ENCODE data around the gene TMEM217.
A peak's percentile ranks its signal among the peaks of the same experiment; 100 is the strongest.

Gene TMEM217

GRCh38 chr6:37243131-37243815 is 14.7 kb downstream of the TMEM217 start:
- no peak for DNase-seq

GRCh38 chr6:37242429-37243052 is 15.4 kb downstream of the TMEM217 start:
- no peak for DNase-seq

GRCh38 chr6:37241775-37242428 is 16.0 kb downstream of the TMEM217 start:
- DNase-seq: no peak

- no peak for DNase-seq
Measured at GRCh38 chr6:37241131-37241530, 16.8 kb downstream of the TMEM217 start.

- DNase-seq: peak; percentile 71 to 81
Measured at GRCh38 chr6:37239950-37240713, 17.8 kb downstream of the TMEM217 start.

GRCh38 chr6:37239526-37239925 is 18.4 kb downstream of the TMEM217 start:
- no peak for DNase-seq

- DNase-seq: no peak
Measured at GRCh38 chr6:37238381-37238780, 19.6 kb downstream of the TMEM217 start.

GRCh38 chr6:37237789-37238188 is 20.2 kb downstream of the TMEM217 start:
- DNase-seq: no peak

- DNase-seq: no peak
Measured at GRCh38 chr6:37236921-37237320, 21.0 kb downstream of the TMEM217 start.

GRCh38 chr6:37233541-37233940 is 24.4 kb downstream of the TMEM217 start:
- no peak for DNase-seq

GRCh38 chr6:37232430-37233017 is 25.4 kb downstream of the TMEM217 start:
- DNase-seq: no peak

- DNase-seq: no peak
Measured at GRCh38 chr6:37230104-37230503, 27.8 kb downstream of the TMEM217 start.

- no peak for DNase-seq
Measured at GRCh38 chr6:37225350-37226169, 32.4 kb downstream of the TMEM217 start.

- no peak for DNase-seq
Measured at GRCh38 chr6:37222992-37223391, 35.0 kb downstream of the TMEM217 start.

GRCh38 chr6:37222125-37222967 is 35.6 kb downstream of the TMEM217 start:
- DNase-seq: peak; percentile 54 to 61

- DNase-seq: no peak
Measured at GRCh38 chr6:37221585-37222124, 36.3 kb downstream of the TMEM217 start.

- no peak for DNase-seq
Measured at GRCh38 chr6:37218511-37218910, 39.4 kb downstream of the TMEM217 start.

- DNase-seq: no peak
Measured at GRCh38 chr6:37218061-37218460, 39.9 kb downstream of the TMEM217 start.

- DNase-seq: no peak
Measured at GRCh38 chr6:37212268-37212667, 45.7 kb downstream of the TMEM217 start.

- DNase-seq: peak; percentile 64 to 68
Measured at GRCh38 chr6:37210313-37210968, 47.5 kb downstream of the TMEM217 start.
